H1 (cell line): ENCODE measurements around the gene CTBP2. TPM values are rescaled to one million over a fixed set of nuclear protein-coding genes. Genes with fewer than 3 reads are reported as not detected.

Experiments
- CTCF ChIA-PET: fragments of 300-600 bp; sonication (Branson Sonifier 250); formaldehyde crosslinking; loops from one replicate; lab custom pipeline; 2021; ENCODE audit not compliant: partially characterized antibody; lab: Charles Lee
- POLR2A ChIA-PET: fragments of 300-600 bp; sonication (Branson Sonifier 250); formaldehyde crosslinking; loops from one replicate; lab custom pipeline; 2021; ENCODE audit warnings: inconsistent platforms; ENCODE audit not compliant: partially characterized antibody; lab: Charles Lee
- DNase-seq, 2 experiments: peaks; one replicate each; pipeline versions ENCODE4 v3.0.0 to v3.0.0-alpha.2; 2010 to 2022; ENCODE audit warnings: low spot score in 2 of 2, low read depth in 1 of 2, mixed read lengths in 1 of 2
- FAIRE-seq: peaks from 2 replicates; lab custom pipeline; 2011; peaks lifted over from hg19 to GRCh38; lab: Jason Lieb, UNC
- H2AFZ ChIP-seq: 2 replicates; pipeline ENCODE4 v1.8.1; 2012; ENCODE audit warnings: low read length, inconsistent platforms
- H2AK5ac ChIP-seq: 2 replicates; pipeline ENCODE4 v1.6.1; 2013; ENCODE audit warnings: low read depth, low read length
- H2BK120ac ChIP-seq: replicated peaks from 2 replicates; pipeline ENCODE3; 2013; ENCODE audit warnings: low read depth, low read length, inconsistent platforms
- H2BK12ac ChIP-seq: 2 replicates; pipeline ENCODE4 v1.6.1; 2013; ENCODE audit warnings: low read depth, low read length
- H2BK15ac ChIP-seq: 2 replicates; pipeline ENCODE4 v1.6.1; 2013; ENCODE audit warnings: low read length
- H2BK20ac ChIP-seq: 2 replicates; pipeline ENCODE4 v1.6.1; 2013; ENCODE audit warnings: low read length
- H2BK5ac ChIP-seq: 2 replicates; pipeline ENCODE4 v1.6.1; 2013; ENCODE audit warnings: low read depth, low read length
- H3K14ac ChIP-seq: 2 replicates; pipeline ENCODE4 v1.6.1; 2013; ENCODE audit warnings: inconsistent platforms; ENCODE audit not compliant: insufficient read length
- H3K18ac ChIP-seq: 2 replicates; pipeline ENCODE4 v1.6.1; 2013; ENCODE audit warnings: low read length; ENCODE audit errors: extremely low read depth
- H3K23ac ChIP-seq: 2 replicates; pipeline ENCODE4 v1.6.1; 2013; ENCODE audit warnings: inconsistent platforms; ENCODE audit not compliant: insufficient read length
- H3K23me2 ChIP-seq: 2 replicates; pipeline ENCODE4 v1.6.1; 2013; ENCODE audit warnings: low read depth, low read length
- H3K27ac ChIP-seq: 2 replicates; pipeline ENCODE4 v1.6.1; 2011; ENCODE audit warnings: low read depth, low read length, inconsistent platforms
- H3K27me3 ChIP-seq, 4 experiments: replicated peaks in 1 of 4; 1 replicate in 1 of 4; 2 replicates in 3 of 4; pipeline versions ENCODE4 v1.6.1 to v1.8.1; 2011 to 2013; ENCODE audit warnings: low read length in 3 of 4, mild to moderate bottlenecking in 3 of 4, inconsistent platforms in 2 of 4, mixed read lengths in 2 of 4, moderate library complexity in 1 of 4; ENCODE audit not compliant: control insufficient read depth in 3 of 4, insufficient read depth in 3 of 4; ENCODE audit errors: extremely low read depth in 1 of 4
- H3K36me3 ChIP-seq, 4 experiments: 2 replicates each; pipeline versions ENCODE4 v1.6.1 to v1.8.1; 2011 to 2013; ENCODE audit warnings: mild to moderate bottlenecking in 4 of 4, low read length in 3 of 4, moderate library complexity in 2 of 4, control low read depth in 1 of 4, inconsistent platforms in 1 of 4; ENCODE audit not compliant: insufficient read depth in 4 of 4, control insufficient read depth in 2 of 4
- H3K4ac ChIP-seq: replicated peaks from 2 replicates; pipeline ENCODE3; 2013; ENCODE audit warnings: low read length, low read depth, mixed read lengths, inconsistent platforms; ENCODE audit not compliant: insufficient read length
- H3K4me1 ChIP-seq, 4 experiments: replicated peaks in 1 of 4; 1 replicate in 1 of 4; 2 replicates in 3 of 4; pipeline versions ENCODE4 v1.6.1 to v1.8.1; 2011 to 2013; ENCODE audit warnings: low read length in 3 of 4, inconsistent platforms in 2 of 4, mixed read lengths in 1 of 4; ENCODE audit not compliant: insufficient read depth in 4 of 4, control insufficient read depth in 3 of 4
- H3K4me2 ChIP-seq, 2 experiments: 2 replicates each; pipeline versions ENCODE4 v1.6.1 to v1.8.1; 2011 to 2013; ENCODE audit warnings: low read depth in 2 of 2, low read length in 2 of 2, control low read depth in 1 of 2, inconsistent platforms in 1 of 2, mild to moderate bottlenecking in 1 of 2; ENCODE audit not compliant: insufficient read depth in 1 of 2
- H3K4me3 ChIP-seq, 4 experiments: fragments of 200-600, 300-600 bp in 1 of 4; sonication (generic), shearing (Covaris generic), sonication (Bioruptor Twin) in 1 of 4; 2 replicates each; pipeline versions ENCODE4 v1.5.1 to v1.8.1; 2011 to 2016; ENCODE audit warnings: low read length in 4 of 4, low read depth in 3 of 4, control low read depth in 2 of 4, inconsistent platforms in 2 of 4, mild to moderate bottlenecking in 2 of 4, mixed read lengths in 1 of 4, moderate library complexity in 1 of 4; ENCODE audit not compliant: insufficient read depth in 2 of 4; ENCODE audit errors: extremely low read depth in 1 of 4
- H3K56ac ChIP-seq: replicated peaks from 2 replicates; pipeline ENCODE3; 2013; ENCODE audit warnings: low read depth, mild to moderate bottlenecking, mixed read lengths, low read length, inconsistent platforms; ENCODE audit not compliant: insufficient read length
- H3K79me1 ChIP-seq: 2 replicates; pipeline ENCODE4 v1.6.1; 2013; ENCODE audit warnings: low read depth, low read length, control low read depth
- H3K79me2 ChIP-seq, 2 experiments: 2 replicates each; pipeline versions ENCODE4 v1.6.1 to v1.8.1; 2012 to 2013; ENCODE audit warnings: low read length in 2 of 2, mild to moderate bottlenecking in 2 of 2, inconsistent platforms in 1 of 2; ENCODE audit not compliant: insufficient read depth in 2 of 2, control insufficient read depth in 1 of 2
- H3K9ac ChIP-seq, 4 experiments: replicated peaks in 1 of 4; 1 replicate in 1 of 4; 2 replicates in 3 of 4; pipeline versions ENCODE4 v1.6.1 to v1.8.1; 2011 to 2013; ENCODE audit warnings: low read depth in 3 of 4, low read length in 3 of 4, control low read depth in 2 of 4, mild to moderate bottlenecking in 2 of 4, moderate library complexity in 2 of 4, inconsistent platforms in 1 of 4; ENCODE audit errors: extremely low read depth in 1 of 4
- H3K9me3 ChIP-seq, 2 experiments: 2 replicates each; pipeline versions ENCODE4 v1.6.1 to v1.8.1; 2012 to 2013; ENCODE audit warnings: mild to moderate bottlenecking in 2 of 2, moderate library complexity in 2 of 2, control low read depth in 1 of 2, inconsistent platforms in 1 of 2, low read depth in 1 of 2, low read length in 1 of 2, mixed read lengths in 1 of 2; ENCODE audit not compliant: insufficient read depth in 2 of 2
- H4K20me1 ChIP-seq, 2 experiments: replicated peaks in 1 of 2; 2 replicates each; pipeline versions ENCODE3 to v1.8.1; 2011 to 2013; ENCODE audit warnings: inconsistent platforms in 2 of 2, low read length in 2 of 2, mild to moderate bottlenecking in 1 of 2; ENCODE audit not compliant: insufficient read depth in 2 of 2, control insufficient read depth in 1 of 2
- H4K5ac ChIP-seq: 2 replicates; pipeline ENCODE4 v1.6.1; 2013; ENCODE audit warnings: low read length, low read depth, mixed read lengths, inconsistent platforms; ENCODE audit not compliant: insufficient read length
- H4K8ac ChIP-seq: 2 replicates; pipeline ENCODE4 v1.8.0; 2013; ENCODE audit warnings: mild to moderate bottlenecking, moderate library complexity, low read length, inconsistent platforms; ENCODE audit not compliant: insufficient read depth; ENCODE audit errors: extremely low read depth
- H4K91ac ChIP-seq: replicated peaks from 2 replicates; pipeline ENCODE3; 2013; ENCODE audit warnings: low read length, mixed read lengths, inconsistent platforms; ENCODE audit not compliant: insufficient read length
- ASH2L ChIP-seq: fragments of 200-600, 300-600 bp; sonication (generic); IDR thresholded peaks from one replicate; pipeline ENCODE4 v1.7.1; 2017; ENCODE audit warnings: low read length
- BCL11A ChIP-seq, 2 experiments: IDR thresholded peaks; one replicate each; pipeline ENCODE4 v1.6.1; 2011; ENCODE audit warnings: low read depth in 2 of 2, low read length in 2 of 2, mild to moderate bottlenecking in 2 of 2
- FOSL1 ChIP-seq: IDR thresholded peaks from 2 replicates; pipeline ENCODE4 v1.6.1; 2011; ENCODE audit warnings: mild to moderate bottlenecking, low read depth, low read length, moderate library complexity; ENCODE audit not compliant: insufficient read depth
- KDM4A ChIP-seq: IDR thresholded peaks from one replicate; pipeline ENCODE4 v1.7.1; 2012; ENCODE audit warnings: low read depth, mild to moderate bottlenecking, moderate library complexity, low read length, inconsistent platforms; ENCODE audit not compliant: severe bottlenecking
- POLR2AphosphoS5 ChIP-seq: IDR thresholded peaks from 2 replicates; pipeline ENCODE4 v1.6.1; 2011; ENCODE audit warnings: low read depth, low read length
- SIRT6 ChIP-seq: IDR thresholded peaks from one replicate; pipeline ENCODE4 v1.7.1; 2012; ENCODE audit warnings: low read length, inconsistent platforms
- YY1 ChIP-seq: IDR thresholded peaks from 2 replicates; pipeline ENCODE4 v1.6.1; 2011; ENCODE audit warnings: low read depth, mild to moderate bottlenecking, low read length
- WGBS, 2 experiments: shearing (Covaris generic) in 1 of 2; methylation state at CpG; one replicate each; pipeline versions ENCODE4 v1.1.6 to v1.1.7; 2013 to 2015; ENCODE audit warnings: low lambda C conversion rate in 2 of 2, mixed read lengths in 2 of 2, inconsistent platforms in 1 of 2, low coverage in 1 of 2, missing lambda C conversion rate in 1 of 2; ENCODE audit not compliant: insufficient replicate concordance in 2 of 2, insufficient coverage in 1 of 2, insufficient read length in 1 of 2; ENCODE audit errors: extremely low coverage in 1 of 2, missing lambda C conversion rate in 1 of 2; 5-methylcytosine and 5-hydroxymethylcytosine counted together
- polyA plus RNA-seq, 7 experiments: library from polyadenylated mRNA; depleted of rRNA in 3 of 7; stranded (reverse) in 5 of 7; unstranded in 2 of 7; fragments of >200 nt in 5 of 7; fragments of 200-250 nt in 2 of 7; gene quantifications; 1 replicate in 5 of 7; 2 replicates in 1 of 7; 4 replicates in 1 of 7; pipeline versions ENCODE4 v1.2.1 to v1.2.3, GENCODE V29; 2011 to 2013; ENCODE audit warnings: missing spikeins in 2 of 7, mixed read lengths in 2 of 7
- total RNA-seq: library from RNA; stranded (reverse); fragmentation: NEBNext Ultra II Directional; extraction: Animal tissue kit (Norgen Biotek cat#: 25700); gene quantifications from 2 replicates; pipeline ENCODE4 v1.2.1, GENCODE V29; 2021

CTBP2 gene
- total and polyA plus RNA-seq, 2 of the 8 experiments (the other 6 are each of a cell fraction or from before 2014, with no cell fraction given): 208 to 221 TPM

DNA sequence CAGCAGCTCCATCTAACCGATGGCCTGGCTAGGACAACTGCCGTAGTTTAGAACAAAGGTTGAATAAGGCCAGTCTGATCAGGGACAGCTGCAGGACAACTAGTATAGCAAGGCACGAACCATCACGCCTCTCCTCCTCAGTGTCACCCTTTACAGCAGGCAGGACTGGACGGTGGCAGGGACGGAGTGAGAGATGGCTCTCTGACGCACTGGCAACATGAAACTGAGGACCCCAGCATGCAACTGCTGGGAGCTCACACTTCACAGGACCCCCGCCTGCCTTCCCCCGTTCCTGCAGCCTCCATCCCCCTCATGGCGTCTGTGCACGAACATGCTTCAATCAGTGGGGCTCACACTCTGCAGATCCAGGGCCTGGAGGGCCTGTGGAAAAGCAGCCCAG lies 164.8 kb downstream of the CTBP2 start:
- no peak overlapping the region for H3K9ac ChIP-seq
- H3K4me1 ChIP-seq: no peaks in the 10 kb centered on the region; a peak in 1 of 7 replicates
- peaks cover 52 to 97% (median 79%) of the 10 kb centered on the region in 4 experiments for H3K36me3 ChIP-seq
- no peak overlapping the region for H3K14ac ChIP-seq
- H4K20me1 ChIP-seq: peaks cover 30% of the 10 kb centered on the region in 2 experiments
- FAIRE-seq: no peak
- no peak overlapping the region for H3K18ac ChIP-seq
- H3K23ac ChIP-seq: no peak overlapping the region
- no peak overlapping the region for H3K56ac ChIP-seq
- H2BK12ac ChIP-seq: no peak overlapping the region
- H3K4ac ChIP-seq: no peak overlapping the region
- H2BK20ac ChIP-seq: no peak overlapping the region
- ChIA-PET POLR2A (interaction anchor here (0.8 kb wide), 1 partner anchor 153 kb away, joined by 3 read pairs; no protein-coding TSS in a partner anchor), CTCF (interaction anchor here (1.5 to 1.6 kb wide), 2 partner anchors 32 to 348 kb away, joined by 4 read pairs; no protein-coding TSS in a partner anchor)
- peak; percentile 70; the same call in 1 of the 2 replicates for TF ChIP-seq POLR2AphosphoS5
- no peak for TF ChIP-seq FOSL1
- TF ChIP-seq BCL11A (IDR thresholded peaks at IDR 0.05; ENCODE audit: low read depth in 2 of 2, low read length in 2 of 2): no peak
- TF ChIP-seq ASH2L: no peak
- no peak for TF ChIP-seq KDM4A
- TF ChIP-seq SIRT6: no peak
- no peak for TF ChIP-seq YY1
- peak in 1 of 2 experiments; percentile 39 for DNase-seq
- no peak overlapping the region for H2AFZ ChIP-seq
- no peak overlapping the region for H2BK5ac ChIP-seq
- H3K23me2 ChIP-seq: no peaks in the 10 kb centered on the region
- no peaks in the 10 kb centered on the region for H3K27me3 ChIP-seq
- H4K8ac ChIP-seq: no peak overlapping the region
- peaks cover 4% of the 10 kb centered on the region; the same call in 1 of the 2 replicates for H3K79me1 ChIP-seq
- no peak overlapping the region for H3K4me3 ChIP-seq
- H4K91ac ChIP-seq: no peak overlapping the region
- 92% methylated on average over 11 of the region's 11 CpGs; no CpG with 5 or more reads in 1 of the 2 experiments for WGBS, 2 experiments
- H3K79me2 ChIP-seq: peaks cover 0 to 12% of the 10 kb centered on the region in 2 experiments; a peak in 1 of 4 replicates
- H3K27ac ChIP-seq: no peak overlapping the region
- no peak overlapping the region for H3K4me2 ChIP-seq
- no peak overlapping the region for H2BK120ac ChIP-seq
- no peak overlapping the region for H2AK5ac ChIP-seq
- H2BK15ac ChIP-seq: no peak overlapping the region
- H3K9me3 ChIP-seq: no peaks in the 10 kb centered on the region
- no peak overlapping the region for H4K5ac ChIP-seq
